Endothelial cell of umbilical vein (primary cell): ENCODE data around the gene HTRA1. TPM values are rescaled to one million over a fixed set of nuclear protein-coding genes. Genes with fewer than 3 reads are reported as not detected.
A peak's percentile ranks its signal among the peaks of the same experiment; 100 is the strongest.

ENCODE experiments used
- BruUV-seq: library from RNA; stranded (reverse); fragments of 400-500 nt; replicated peaks from 2 replicates; lab custom pipeline; 2021; lab: Mats Ljungman, UMichigan
- CTCF ChIA-PET: fragments of 300-600, 350-600 bp; sonication (Branson Sonifier 250); formaldehyde crosslinking; loops from one replicate; lab custom pipeline; 2021; ENCODE audit warnings: antibody characterized with exemption, inconsistent platforms; lab: Charles Lee
- POLR2A ChIA-PET: fragments of 300-600, 350-600 bp; sonication (Branson Sonifier 250); formaldehyde crosslinking; loops from one replicate; lab custom pipeline; 2021; ENCODE audit warnings: antibody characterized with exemption, inconsistent platforms; lab: Charles Lee
- DNase-seq: peaks from one replicate; pipeline ENCODE4 v3.0.0-alpha.2; 2011; ENCODE audit warnings: low read depth, low spot score
- FAIRE-seq: peaks from 2 replicates; lab custom pipeline; 2011; peaks lifted over from hg19 to GRCh38; lab: Jason Lieb, UNC
- H2AFZ ChIP-seq: 2 replicates; pipeline ENCODE4 v1.6.0; 2012; ENCODE audit warnings: low read depth, low read length, control low read depth, inconsistent platforms
- H3K27ac ChIP-seq: 2 replicates; pipeline ENCODE4 v1.5.1; 2011; ENCODE audit warnings: low read depth, mild to moderate bottlenecking, control low read depth, low read length, moderate library complexity; ENCODE audit not compliant: insufficient read depth
- H3K27me3 ChIP-seq, 2 experiments: 2 replicates each; pipeline versions ENCODE4 v1.6.0 to v1.6.1; 2011; ENCODE audit warnings: low read length in 2 of 2, mixed read lengths in 1 of 2; ENCODE audit not compliant: control insufficient read depth in 2 of 2, insufficient read depth in 2 of 2
- H3K36me3 ChIP-seq, 2 experiments: 2 replicates in 1 of 2; 3 replicates in 1 of 2; pipeline ENCODE4 v1.5.1; 2011; ENCODE audit warnings: low read length in 2 of 2, mild to moderate bottlenecking in 1 of 2, moderate library complexity in 1 of 2; ENCODE audit not compliant: control insufficient read depth in 2 of 2, insufficient read depth in 2 of 2; ENCODE audit errors: extremely low read depth in 1 of 2
- H3K4me1 ChIP-seq: 3 replicates; pipeline ENCODE4 v1.5.1; 2011; ENCODE audit warnings: mild to moderate bottlenecking, low read length; ENCODE audit not compliant: control insufficient read depth, insufficient read depth; ENCODE audit errors: extremely low read depth
- H3K4me2 ChIP-seq: 2 replicates; pipeline ENCODE4 v1.6.1; 2011; ENCODE audit warnings: low read length, control low read depth, mixed read lengths; ENCODE audit not compliant: insufficient read depth
- H3K4me3 ChIP-seq, 3 experiments: fragments of 200-600 bp in 1 of 3; sonication (generic), shearing (Covaris generic) in 1 of 3; replicated peaks in 1 of 3; 2 replicates each; pipeline ENCODE4 v1.5.1; 2011 to 2016; ENCODE audit warnings: control low read depth in 3 of 3, low read length in 3 of 3, mild to moderate bottlenecking in 2 of 3, inconsistent platforms in 1 of 3, low read depth in 1 of 3, moderate library complexity in 1 of 3; ENCODE audit not compliant: insufficient read depth in 1 of 3
- H3K79me2 ChIP-seq: 2 replicates; pipeline ENCODE4 v1.6.0; 2012; ENCODE audit warnings: low read length, inconsistent platforms; ENCODE audit not compliant: control insufficient read depth, insufficient read depth
- H3K9ac ChIP-seq: replicated peaks from 2 replicates; pipeline ENCODE3; 2011; ENCODE audit warnings: low read length, control low read depth; ENCODE audit not compliant: insufficient read depth; ENCODE audit errors: extremely low read depth
- H3K9me1 ChIP-seq: replicated peaks from 3 replicates; pipeline ENCODE4 v1.6.0; 2011; ENCODE audit warnings: mild to moderate bottlenecking, low read length; ENCODE audit not compliant: control insufficient read depth, insufficient read depth; ENCODE audit errors: extremely low read depth
- H3K9me3 ChIP-seq: replicated peaks from 2 replicates; pipeline ENCODE4 v1.5.1; 2012; ENCODE audit warnings: low read length, inconsistent platforms; ENCODE audit not compliant: control insufficient read depth, insufficient read depth
- H4K20me1 ChIP-seq: replicated peaks from 2 replicates; pipeline ENCODE3; 2011; ENCODE audit warnings: mild to moderate bottlenecking, low read length; ENCODE audit not compliant: control insufficient read depth, insufficient read depth; ENCODE audit errors: extremely low read depth
- EZH2 ChIP-seq: IDR thresholded peaks from 2 replicates; pipeline ENCODE4 v1.6.1; 2012; ENCODE audit warnings: borderline replicate concordance, low read depth, mild to moderate bottlenecking, moderate library complexity, low read length, inconsistent platforms; ENCODE audit not compliant: severe bottlenecking
- FOS ChIP-seq: IDR thresholded peaks from 2 replicates; pipeline ENCODE4 v1.6.1; 2011; ENCODE audit warnings: mild to moderate bottlenecking, low read length, moderate library complexity, borderline replicate concordance; ENCODE audit not compliant: insufficient read depth
- GATA2 ChIP-seq: IDR thresholded peaks from 2 replicates; pipeline ENCODE4 v1.7.0; 2011; ENCODE audit warnings: low read depth, mild to moderate bottlenecking, moderate library complexity, mixed read lengths, low read length; ENCODE audit not compliant: insufficient read length, insufficient read depth
- JUN ChIP-seq: IDR thresholded peaks from 2 replicates; pipeline ENCODE4 v1.6.1; 2011; ENCODE audit warnings: borderline replicate concordance, low read depth; ENCODE audit not compliant: insufficient read length, insufficient read depth
- MAX ChIP-seq: IDR thresholded peaks from 2 replicates; pipeline ENCODE4 v1.6.1; 2011; ENCODE audit not compliant: insufficient read depth, insufficient read length
- MYC ChIP-seq: IDR thresholded peaks from one replicate; pipeline ENCODE4 v1.6.1; 2011; ENCODE audit warnings: mild to moderate bottlenecking, low read depth, low read length
- POLR2A ChIP-seq: IDR thresholded peaks from 2 replicates; pipeline ENCODE4 v1.6.1; 2012; ENCODE audit warnings: low read depth, mild to moderate bottlenecking, control low read depth, low read length
- POLR2AphosphoS5 ChIP-seq: IDR thresholded peaks from 2 replicates; pipeline ENCODE4 v1.6.1; 2012; ENCODE audit warnings: low read depth, mild to moderate bottlenecking, control low read depth, low read length, moderate library complexity; ENCODE audit not compliant: insufficient read depth
- dilution Hi-C: fragments of 300-500 bp; cut with MboI; formaldehyde crosslinking; loops from one replicate; pipeline ENCODE4 v1.15.0; 2019; ENCODE audit warnings: low sequenced_read_pairs; ENCODE audit not compliant: extremely low pct_ligation_motif_present
- intact Hi-C: fragments of 100-400 bp; cut with micrococcal nuclease; formaldehyde crosslinking; loops from one replicate; pipeline ENCODE4 v1.10.0; 2022
- polyA plus RNA-seq, 4 experiments: library from polyadenylated mRNA; depleted of rRNA in 3 of 4; stranded (reverse) in 3 of 4; unstranded in 1 of 4; fragments of >200 nt; gene quantifications; 2 replicates each; pipeline versions ENCODE4 v1.2.1 to v1.2.3, GENCODE V29; 2011 to 2012; ENCODE audit warnings: missing spikeins in 1 of 4
- total RNA-seq: library from RNA; stranded (reverse); gene quantifications from 2 replicates; pipeline ENCODE4 v1.2.3, GENCODE V29; 2021
- TF ChIP-seq, protein P1 (sequence below), 2 donors: IDR thresholded peaks; 1 replicate in 1 of 2; 2 replicates in 1 of 2; pipeline ENCODE4 v1.5.1; 2011; ENCODE audit warnings: low read length in 2 of 2, mild to moderate bottlenecking in 2 of 2, moderate library complexity in 2 of 2, control low read depth in 1 of 2, inconsistent platforms in 1 of 2, low read depth in 1 of 2; ENCODE audit not compliant: insufficient read depth in 1 of 2; ENCODE audit errors: extremely low read depth in 1 of 2

The HTRA1 gene
- total and polyA plus RNA-seq, 2 donors (not counting 3 experiments of a cell fraction or from before 2014, with no cell fraction given), result 192 to 270 TPM

- DNase-seq, result no peak
- no peak overlapping the region for H3K27ac ChIP-seq
- H3K27me3 ChIP-seq, result no peaks in the 10 kb centered on the region
- H2AFZ ChIP-seq, result no peak overlapping the region
- ChIA-PET CTCF (interaction anchor here (1.5 to 3.0 kb wide), 3 partner anchors 10 to 50 kb away, joined by 5 to 17 read pairs (median 8); no protein-coding TSS in a partner anchor), POLR2A (no interaction called here)
- no TSS peak for BruUV-seq
- dilution Hi-C loops, result no loop called here
- H3K9ac ChIP-seq, result no peak overlapping the region
- no peaks in the 10 kb centered on the region for H4K20me1 ChIP-seq
- no peaks in the 10 kb centered on the region for H3K9me1 ChIP-seq
- H3K4me2 ChIP-seq, result no peak overlapping the region
- intact Hi-C loops, result no loop called here
- TF ChIP-seq POLR2A (no peak), FOS (peak; percentile 10)
- H3K4me1 ChIP-seq, result no peaks in the 10 kb centered on the region
- H3K36me3 ChIP-seq, result peaks cover 2 to 19% of the 10 kb centered on the region in 2 experiments
- no peaks in the 10 kb centered on the region for H3K9me3 ChIP-seq
- no peaks in the 10 kb centered on the region for H3K79me2 ChIP-seq
- H3K4me3 ChIP-seq, result no peak overlapping the region
- no peak for FAIRE-seq
These were observed 54.4 kb downstream of the HTRA1 start for GRCh38 chr10:122515588-122516231.

- dilution Hi-C loops, result no loop called here
- no peak for DNase-seq
These were observed 55.4 kb downstream of the HTRA1 start for GRCh38 chr10:122516734-122517133.

More at GRCh38 chr10:122516734-122517133, 55.4 kb downstream of the HTRA1 start:
- CTCF ChIA-PET, result interaction anchor here (1.1 to 3.0 kb wide), 3 partner anchors 8 to 218 kb away, joined by 3 to 17 read pairs (median 4); no protein-coding TSS in a partner anchor
- no peaks in the 10 kb centered on the region for H3K27me3 ChIP-seq
- H3K9me1 ChIP-seq, result no peaks in the 10 kb centered on the region
- H3K36me3 ChIP-seq, result peaks cover 2 to 17% of the 10 kb centered on the region in 2 experiments
- no peak overlapping the region for H2AFZ ChIP-seq
- H3K9me3 ChIP-seq, result no peaks in the 10 kb centered on the region
- intact Hi-C loops, result no loop called here
- peak; percentile 38 for FAIRE-seq
- H4K20me1 ChIP-seq, result no peaks in the 10 kb centered on the region
- TF ChIP-seq JUN (no peak), GATA2 (no peak), MAX (no peak), POLR2A (no peak), MYC (no peak), FOS (no peak), POLR2AphosphoS5 (no peak), EZH2 (no peak)
- TF ChIP-seq, protein P1, sequence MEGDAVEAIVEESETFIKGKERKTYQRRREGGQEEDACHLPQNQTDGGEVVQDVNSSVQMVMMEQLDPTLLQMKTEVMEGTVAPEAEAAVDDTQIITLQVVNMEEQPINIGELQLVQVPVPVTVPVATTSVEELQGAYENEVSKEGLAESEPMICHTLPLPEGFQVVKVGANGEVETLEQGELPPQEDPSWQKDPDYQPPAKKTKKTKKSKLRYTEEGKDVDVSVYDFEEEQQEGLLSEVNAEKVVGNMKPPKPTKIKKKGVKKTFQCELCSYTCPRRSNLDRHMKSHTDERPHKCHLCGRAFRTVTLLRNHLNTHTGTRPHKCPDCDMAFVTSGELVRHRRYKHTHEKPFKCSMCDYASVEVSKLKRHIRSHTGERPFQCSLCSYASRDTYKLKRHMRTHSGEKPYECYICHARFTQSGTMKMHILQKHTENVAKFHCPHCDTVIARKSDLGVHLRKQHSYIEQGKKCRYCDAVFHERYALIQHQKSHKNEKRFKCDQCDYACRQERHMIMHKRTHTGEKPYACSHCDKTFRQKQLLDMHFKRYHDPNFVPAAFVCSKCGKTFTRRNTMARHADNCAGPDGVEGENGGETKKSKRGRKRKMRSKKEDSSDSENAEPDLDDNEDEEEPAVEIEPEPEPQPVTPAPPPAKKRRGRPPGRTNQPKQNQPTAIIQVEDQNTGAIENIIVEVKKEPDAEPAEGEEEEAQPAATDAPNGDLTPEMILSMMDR (IDR thresholded peaks at IDR 0.05; ENCODE audit: extremely low read depth in 1 of 2, insufficient read depth in 1 of 2, low read depth in 1 of 2, low read length in 2 of 2), result no peak
- H3K4me1 ChIP-seq, result peaks cover 2% of the 10 kb centered on the region
- H3K79me2 ChIP-seq, result no peaks in the 10 kb centered on the region
- H3K4me3 ChIP-seq, result no peak overlapping the region
- H3K27ac ChIP-seq, result no peak overlapping the region
- H3K4me2 ChIP-seq, result no peak overlapping the region
- no peak overlapping the region for H3K9ac ChIP-seq
- no TSS peak for BruUV-seq
- POLR2A ChIA-PET, result no interaction called here
